ENCODE results near the gene IAPP. TPM values are rescaled to one million over a fixed set of nuclear protein-coding genes. Genes with fewer than 3 reads are reported as not detected.
"Not testable (repeated sequence)": the region's sequence is repeated elsewhere in the genome, so short reads cannot be mapped to it uniquely, and the experiment has no call there.

IAPP gene
- total RNA-seq, 1 donor from 2014 or later: not detected

DNA sequence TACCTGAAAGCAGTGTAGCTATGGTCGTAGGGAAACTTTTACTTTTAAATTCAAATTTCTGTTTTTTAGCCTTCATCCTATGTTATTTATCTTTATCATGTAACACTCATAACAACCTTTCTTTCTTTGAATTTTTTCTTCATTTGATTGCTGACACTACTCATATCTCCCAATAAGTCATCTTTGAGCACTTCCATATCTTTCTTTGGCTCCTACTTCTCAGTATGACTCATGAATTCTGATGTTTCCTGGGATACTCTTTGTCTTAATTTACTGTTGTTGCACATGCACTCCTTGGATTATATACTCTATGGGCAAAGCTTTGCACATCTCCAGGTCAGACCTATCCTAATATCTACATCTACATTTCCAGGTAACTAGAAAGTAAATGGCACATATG, 18.1 kb upstream of the IAPP start:
- TF ChIP-seq, protein P1, sequence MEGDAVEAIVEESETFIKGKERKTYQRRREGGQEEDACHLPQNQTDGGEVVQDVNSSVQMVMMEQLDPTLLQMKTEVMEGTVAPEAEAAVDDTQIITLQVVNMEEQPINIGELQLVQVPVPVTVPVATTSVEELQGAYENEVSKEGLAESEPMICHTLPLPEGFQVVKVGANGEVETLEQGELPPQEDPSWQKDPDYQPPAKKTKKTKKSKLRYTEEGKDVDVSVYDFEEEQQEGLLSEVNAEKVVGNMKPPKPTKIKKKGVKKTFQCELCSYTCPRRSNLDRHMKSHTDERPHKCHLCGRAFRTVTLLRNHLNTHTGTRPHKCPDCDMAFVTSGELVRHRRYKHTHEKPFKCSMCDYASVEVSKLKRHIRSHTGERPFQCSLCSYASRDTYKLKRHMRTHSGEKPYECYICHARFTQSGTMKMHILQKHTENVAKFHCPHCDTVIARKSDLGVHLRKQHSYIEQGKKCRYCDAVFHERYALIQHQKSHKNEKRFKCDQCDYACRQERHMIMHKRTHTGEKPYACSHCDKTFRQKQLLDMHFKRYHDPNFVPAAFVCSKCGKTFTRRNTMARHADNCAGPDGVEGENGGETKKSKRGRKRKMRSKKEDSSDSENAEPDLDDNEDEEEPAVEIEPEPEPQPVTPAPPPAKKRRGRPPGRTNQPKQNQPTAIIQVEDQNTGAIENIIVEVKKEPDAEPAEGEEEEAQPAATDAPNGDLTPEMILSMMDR (IDR thresholded peaks at IDR 0.05; ENCODE audit: insufficient read depth, low read length, severe bottlenecking): no peak
- Histone ChIP-seq H3K27me3 (ENCODE audit: control insufficient read depth, insufficient read depth, low read length) (no peaks in the 10 kb centered on the region), H3K4me3 (ENCODE audit: low read depth, low read length) (no peak overlapping the region)

DNA sequence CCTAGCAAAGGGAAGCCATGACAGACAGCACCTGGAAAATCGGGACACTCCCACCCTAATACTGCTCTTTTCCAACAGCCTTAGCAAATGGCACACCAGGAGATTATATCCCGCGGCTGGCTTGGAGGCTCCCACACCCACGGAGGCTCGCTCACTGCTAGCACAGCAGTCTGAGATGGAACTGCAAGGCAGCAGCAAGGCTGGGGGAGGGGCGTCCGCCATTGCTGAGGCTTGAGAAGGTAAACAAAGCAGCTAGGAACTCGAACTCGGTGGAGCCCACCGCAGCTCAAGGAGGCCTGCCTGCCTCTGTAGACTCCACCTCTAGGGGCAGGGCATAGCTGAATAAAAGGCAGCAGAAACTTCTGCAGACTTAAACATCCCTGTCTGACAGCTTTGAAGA, 12.1 kb upstream of the IAPP start:
- not testable (repeated sequence) for H3K4me3 ChIP-seq (ENCODE audit: low read depth, low read length); FAIRE-seq; H3K27me3 ChIP-seq (ENCODE audit: control insufficient read depth, insufficient read depth, low read length); DNase-seq (ENCODE audit: low read depth); H3K36me3 ChIP-seq (ENCODE audit: control insufficient read depth, insufficient read depth, low read length)

More for the DNA sequence above, 18.1 kb upstream of the IAPP start:
- DNase-seq (ENCODE audit: low read depth) (peak; percentile 3), FAIRE-seq (no peak)
- no peaks in the 10 kb centered on the region for H3K36me3 ChIP-seq (ENCODE audit: control insufficient read depth, insufficient read depth, low read length)

DNA sequence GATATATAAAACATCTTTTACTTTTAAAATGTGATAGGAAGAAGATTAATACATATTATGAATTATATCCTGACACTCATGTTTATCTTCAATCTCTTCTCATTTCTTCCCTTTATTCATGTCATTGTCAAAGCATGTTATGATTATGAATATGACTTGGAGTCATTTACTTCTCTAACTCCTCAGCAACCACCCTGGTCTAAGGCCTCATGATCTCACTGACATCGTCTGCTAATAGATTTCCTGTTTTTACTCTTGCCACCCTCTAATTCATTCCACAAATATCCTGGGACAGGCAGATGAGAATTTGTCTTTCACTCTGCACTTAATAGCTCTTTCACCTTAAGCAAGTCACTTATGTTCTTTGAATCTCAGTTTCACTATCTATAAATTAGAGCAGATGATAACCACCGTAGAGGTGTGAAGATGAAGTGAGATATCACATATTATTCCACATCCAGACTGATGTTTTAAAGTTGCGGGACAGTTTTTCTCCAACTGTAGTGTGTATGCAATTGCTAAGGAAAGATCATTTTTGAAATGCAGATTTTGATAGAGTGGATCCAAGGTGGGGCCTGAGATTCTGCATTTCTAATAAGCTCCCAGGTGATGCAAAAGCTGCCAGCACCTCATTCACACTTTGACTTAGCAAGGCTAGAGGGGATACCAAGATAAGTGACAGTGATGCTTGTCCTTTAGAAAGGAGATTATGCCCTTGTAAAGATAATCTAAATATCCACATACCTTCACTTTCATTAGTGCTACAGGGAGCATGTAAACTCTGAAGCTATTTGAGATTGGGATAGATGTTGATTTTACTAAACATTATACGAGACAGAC, 3.3 kb upstream of the IAPP start:
- TF ChIP-seq, protein P1 (IDR thresholded peaks at IDR 0.05; ENCODE audit: insufficient read depth, low read length, severe bottlenecking): no peak
- FAIRE-seq (no peak), DNase-seq (ENCODE audit: low read depth) (no peak)
- no peaks in the 10 kb centered on the region for H3K36me3 ChIP-seq (ENCODE audit: control insufficient read depth, insufficient read depth, low read length)
- H3K4me3 ChIP-seq (ENCODE audit: low read depth, low read length): no peak overlapping the region
- H3K27me3 ChIP-seq (ENCODE audit: control insufficient read depth, insufficient read depth, low read length): no peaks in the 10 kb centered on the region

DNA sequence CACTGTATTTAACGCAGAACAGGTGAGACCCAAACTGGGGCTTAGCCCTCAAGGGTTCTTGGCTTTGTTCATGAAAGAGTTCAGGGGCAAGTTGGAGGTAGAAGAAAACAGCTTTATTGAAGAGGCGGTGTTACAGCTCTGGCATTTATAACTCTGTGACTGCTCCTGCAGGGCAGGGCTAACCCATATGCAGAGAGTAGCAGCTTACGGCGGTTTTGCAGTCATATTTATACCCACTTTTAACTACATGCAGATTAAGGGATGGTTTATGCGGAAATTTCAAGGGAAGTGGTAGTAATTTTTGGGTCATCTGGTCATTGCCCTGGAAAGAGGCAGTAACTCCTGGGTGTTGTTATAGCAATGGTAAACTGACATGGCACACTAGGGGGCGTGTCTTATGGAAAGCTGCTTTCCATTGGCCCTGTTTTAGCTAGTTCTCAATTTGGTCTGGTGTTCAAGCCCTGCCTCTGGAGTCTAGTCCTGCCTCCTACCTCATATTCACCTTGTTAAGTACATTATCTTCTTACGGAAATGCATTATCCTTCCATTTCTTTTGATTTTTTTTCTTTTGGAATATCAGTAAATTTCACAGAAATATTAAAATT, 1.8 kb upstream of the IAPP start:
- H3K36me3 ChIP-seq (ENCODE audit: control insufficient read depth, insufficient read depth, low read length): no peaks in the 10 kb centered on the region
- TF ChIP-seq, protein P1 (IDR thresholded peaks at IDR 0.05; ENCODE audit: insufficient read depth, low read length, severe bottlenecking): no peak
- no peaks in the 10 kb centered on the region for H3K27me3 ChIP-seq (ENCODE audit: control insufficient read depth, insufficient read depth, low read length)
- no peak overlapping the region for H3K4me3 ChIP-seq (ENCODE audit: low read depth, low read length)
- DNase-seq (ENCODE audit: low read depth): no peak
- FAIRE-seq: no peak

DNA sequence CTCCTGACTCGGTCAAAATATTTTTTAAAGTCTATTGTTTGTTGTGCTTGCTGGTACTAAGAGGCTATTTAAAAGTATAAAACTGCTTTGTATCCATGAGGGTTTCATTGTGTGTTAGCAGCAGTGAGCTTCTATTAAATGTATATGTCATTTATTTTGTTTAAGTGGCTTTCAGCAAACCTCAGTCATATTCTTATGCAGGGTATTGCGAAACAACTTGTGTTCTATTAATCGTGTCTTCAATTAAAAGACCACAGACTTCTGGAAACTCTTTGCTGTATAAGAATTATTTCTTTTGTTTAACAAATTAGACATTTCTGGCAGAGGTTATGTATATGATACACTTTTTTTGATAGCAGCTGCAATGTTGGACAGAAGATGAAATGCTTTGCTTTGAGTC, 6.5 kb downstream of the IAPP start:
- no peaks in the 10 kb centered on the region for H3K36me3 ChIP-seq (ENCODE audit: control insufficient read depth, insufficient read depth, low read length)
- FAIRE-seq: no peak
- no peak overlapping the region for H3K4me3 ChIP-seq (ENCODE audit: low read depth, low read length)
- H3K27me3 ChIP-seq (ENCODE audit: control insufficient read depth, insufficient read depth, low read length): no peaks in the 10 kb centered on the region
- DNase-seq (ENCODE audit: low read depth): no peak
- TF ChIP-seq, protein P1 (IDR thresholded peaks at IDR 0.05; ENCODE audit: insufficient read depth, low read length, severe bottlenecking): no peak

DNA sequence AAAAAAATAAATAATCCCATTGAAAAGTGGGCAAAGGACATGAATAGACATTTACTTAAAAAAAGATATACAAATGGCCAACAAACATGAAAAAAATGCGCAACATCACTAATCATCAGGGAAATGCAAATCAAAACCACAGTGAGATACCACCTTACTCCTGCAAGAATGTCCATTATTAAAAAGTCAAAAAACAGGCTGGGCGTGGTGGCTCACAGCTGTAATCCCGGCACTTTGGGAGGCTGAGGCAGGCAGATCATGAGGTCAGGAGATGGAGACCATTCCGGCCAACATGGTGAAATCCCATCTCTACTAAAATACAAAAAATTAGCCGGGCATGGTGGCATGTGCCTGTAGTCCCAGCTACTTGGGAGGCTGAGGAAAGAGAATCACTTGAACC, 8.6 kb downstream of the IAPP start:
- H3K36me3 ChIP-seq (ENCODE audit: control insufficient read depth, insufficient read depth, low read length); FAIRE-seq; H3K27me3 ChIP-seq (ENCODE audit: control insufficient read depth, insufficient read depth, low read length); H3K4me3 ChIP-seq (ENCODE audit: low read depth, low read length); DNase-seq (ENCODE audit: low read depth): not testable (repeated sequence)

All from bronchial epithelial cell (primary cell).